ENCODE measurements around the gene ITPA. TPM values are rescaled to one million over a fixed set of nuclear protein-coding genes. Genes with fewer than 3 reads are reported as not detected.

Gene ITPA
- total RNA-seq, 5 donors from 2014 or later (not counting 1 experiment from before 2014, with no cell fraction given), result 41.6 to 67.6 (median 61.8) TPM

GRCh38 chr20:3229798-3230197 is 20.5 kb downstream of the ITPA start:
- WGBS (ENCODE audit: insufficient coverage), result 95% methylated on average over 11 of the region's 14 CpGs
- Histone ChIP-seq H3K27me3 (replicated peaks in 1 of 2; ENCODE audit: control insufficient read depth in 2 of 2, extremely low read depth in 1 of 2, insufficient read depth in 2 of 2, low read length in 1 of 2) (peaks cover 0 to 12% of the 10 kb centered on the region in 2 experiments), H3K36me3 (ENCODE audit: control insufficient read depth in 2 of 2, extremely low read depth in 1 of 2, insufficient read depth in 1 of 2, low read length in 1 of 2) (no peaks in the 10 kb centered on the region), H3K4me1 (ENCODE audit: control insufficient read depth in 1 of 2, extremely low read depth in 1 of 2, insufficient read depth in 2 of 2, low read length in 2 of 2) (peaks cover 0 to 1% of the 10 kb centered on the region in 2 experiments), H3K27ac (ENCODE audit: low read length) (no peak overlapping the region), H3K9me3 (no peaks in the 10 kb centered on the region), H3K4me3 (ENCODE audit: control insufficient read depth in 1 of 2, extremely low read depth in 1 of 2, low read length in 1 of 2) (no peak overlapping the region)
- ATAC-seq (replicated peaks in 1 of 4) (no peak), DNase-seq (no peak)
- Mint-ChIP-seq H3K27me3 (no peaks in the 10 kb centered on the region), H3K9me3 (no peaks in the 10 kb centered on the region), H3K4me1 (peaks cover 0 to under 1% (median 0%) of the 10 kb centered on the region in 3 donors), H3K36me3 (no peaks in the 10 kb centered on the region), H3K4me3 (no peak overlapping the region), H3K27ac (no peak overlapping the region)
- ChIA-PET POLR2A (no interaction called here), CTCF (no interaction called here)

- Histone ChIP-seq H3K27ac (ENCODE audit: low read length) (no peak overlapping the region), H3K27me3 (replicated peaks in 1 of 2; ENCODE audit: control insufficient read depth in 2 of 2, extremely low read depth in 1 of 2, insufficient read depth in 2 of 2, low read length in 1 of 2) (peaks cover 0 to 25% of the 10 kb centered on the region in 2 experiments), H3K36me3 (ENCODE audit: control insufficient read depth in 2 of 2, extremely low read depth in 1 of 2, insufficient read depth in 1 of 2, low read length in 1 of 2) (no peaks in the 10 kb centered on the region), H3K4me3 (ENCODE audit: control insufficient read depth in 1 of 2, extremely low read depth in 1 of 2, low read length in 1 of 2) (no peak overlapping the region), H3K9me3 (no peaks in the 10 kb centered on the region), H3K4me1 (ENCODE audit: control insufficient read depth in 1 of 2, extremely low read depth in 1 of 2, insufficient read depth in 2 of 2, low read length in 2 of 2) (no peaks in the 10 kb centered on the region)
- Mint-ChIP-seq H3K27me3 (peaks cover 5 to 8% of the 10 kb centered on the region in 2 donors), H3K4me3 (no peak overlapping the region), H3K27ac (no peak overlapping the region), H3K36me3 (no peaks in the 10 kb centered on the region), H3K4me1 (no peaks in the 10 kb centered on the region), H3K9me3 (no peaks in the 10 kb centered on the region)
- no peak for DNase-seq
- ChIA-PET CTCF (no interaction called here), POLR2A (no interaction called here)
- WGBS (ENCODE audit: insufficient coverage), result 95% methylated on average over 10 of the region's 21 CpGs
- ATAC-seq (replicated peaks in 1 of 4), result no peak
These were observed 21.8 kb downstream of the ITPA start for GRCh38 chr20:3231116-3231515.

- CTCF ChIA-PET, result interaction anchor here in 1 of 2 donors (0.5 kb wide), 1 partner anchor 12 kb away, joined by 9 read pairs; no protein-coding TSS in a partner anchor
These were observed 22.7 kb downstream of the ITPA start for GRCh38 chr20:3231889-3232588.

GRCh38 chr20:3233131-3233990 is 24.1 kb downstream of the ITPA start:
- Histone ChIP-seq H3K4me1 (ENCODE audit: control insufficient read depth in 1 of 2, extremely low read depth in 1 of 2, insufficient read depth in 2 of 2, low read length in 2 of 2) (peaks cover 0 to 12% of the 10 kb centered on the region in 2 experiments), H3K27ac (ENCODE audit: low read length) (no peak overlapping the region), H3K4me3 (ENCODE audit: control insufficient read depth in 1 of 2, extremely low read depth in 1 of 2, low read length in 1 of 2) (no peak overlapping the region), H3K27me3 (replicated peaks in 1 of 2; ENCODE audit: control insufficient read depth in 2 of 2, extremely low read depth in 1 of 2, insufficient read depth in 2 of 2, low read length in 1 of 2) (peaks cover 3 to 48% of the 10 kb centered on the region in 2 experiments), H3K9me3 (no peaks in the 10 kb centered on the region), H3K36me3 (ENCODE audit: control insufficient read depth in 2 of 2, extremely low read depth in 1 of 2, insufficient read depth in 1 of 2, low read length in 1 of 2) (no peaks in the 10 kb centered on the region)
- Mint-ChIP-seq H3K36me3 (no peaks in the 10 kb centered on the region), H3K27me3 (peaks cover 18 to 24% of the 10 kb centered on the region in 2 donors), H3K4me3 (no peak overlapping the region), H3K27ac (no peak overlapping the region), H3K4me1 (peaks cover 0 to 5% (median 0%) of the 10 kb centered on the region in 3 donors), H3K9me3 (no peaks in the 10 kb centered on the region)
- no peak for DNase-seq
- 82% methylated on average over 24 of the region's 32 CpGs for WGBS (ENCODE audit: insufficient coverage)
- ChIA-PET CTCF (no interaction called here), POLR2A (no interaction called here)
- ATAC-seq (replicated peaks in 1 of 4), result no peak

More at GRCh38 chr20:3231889-3232588, 22.7 kb downstream of the ITPA start:
- H3K27ac ChIP-seq (ENCODE audit: low read length), result no peak overlapping the region
- no peaks in the 10 kb centered on the region for H3K9me3 ChIP-seq
- Mint-ChIP-seq H3K36me3 (no peaks in the 10 kb centered on the region), H3K27me3 (peaks cover 14 to 17% of the 10 kb centered on the region in 2 donors), H3K4me1 (peaks cover 0 to 2% (median 0%) of the 10 kb centered on the region in 3 donors), H3K4me3 (no peak overlapping the region), H3K9me3 (no peaks in the 10 kb centered on the region), H3K27ac (no peak overlapping the region)
- POLR2A ChIA-PET, result no interaction called here
- H3K27me3 ChIP-seq (replicated peaks in 1 of 2; ENCODE audit: control insufficient read depth in 2 of 2, extremely low read depth in 1 of 2, insufficient read depth in 2 of 2, low read length in 1 of 2), result peaks cover 0 to 35% of the 10 kb centered on the region in 2 experiments
- no peak for DNase-seq
- 58% methylated on average over 3 of the region's 15 CpGs for WGBS (ENCODE audit: insufficient coverage)
- no peaks in the 10 kb centered on the region for H3K4me1 ChIP-seq (ENCODE audit: control insufficient read depth in 1 of 2, extremely low read depth in 1 of 2, insufficient read depth in 2 of 2, low read length in 2 of 2)
- H3K4me3 ChIP-seq (ENCODE audit: control insufficient read depth in 1 of 2, extremely low read depth in 1 of 2, low read length in 1 of 2), result no peak overlapping the region
- H3K36me3 ChIP-seq (ENCODE audit: control insufficient read depth in 2 of 2, extremely low read depth in 1 of 2, insufficient read depth in 1 of 2, low read length in 1 of 2), result no peaks in the 10 kb centered on the region
- ATAC-seq (replicated peaks in 1 of 4), result no peak

GRCh38 chr20:3233991-3234498 is 24.7 kb downstream of the ITPA start:
- Mint-ChIP-seq H3K4me3 (no peak overlapping the region), H3K4me1 (peaks cover 0 to 5% (median 0%) of the 10 kb centered on the region in 3 donors), H3K27me3 (peaks cover 18 to 24% of the 10 kb centered on the region in 2 donors), H3K27ac (no peak overlapping the region), H3K9me3 (no peaks in the 10 kb centered on the region), H3K36me3 (no peaks in the 10 kb centered on the region)
- WGBS (ENCODE audit: insufficient coverage), result 94% methylated on average over 22 of the region's 25 CpGs
- no peaks in the 10 kb centered on the region for H3K36me3 ChIP-seq (ENCODE audit: control insufficient read depth in 2 of 2, extremely low read depth in 1 of 2, insufficient read depth in 1 of 2, low read length in 1 of 2)
- ChIA-PET POLR2A (no interaction called here), CTCF (no interaction called here)
- no peak overlapping the region for H3K4me3 ChIP-seq (ENCODE audit: control insufficient read depth in 1 of 2, extremely low read depth in 1 of 2, low read length in 1 of 2)
- H3K27ac ChIP-seq (ENCODE audit: low read length), result no peak overlapping the region
- H3K9me3 ChIP-seq, result no peaks in the 10 kb centered on the region
- H3K27me3 ChIP-seq (replicated peaks in 1 of 2; ENCODE audit: control insufficient read depth in 2 of 2, extremely low read depth in 1 of 2, insufficient read depth in 2 of 2, low read length in 1 of 2), result peaks cover 3 to 52% of the 10 kb centered on the region in 2 experiments
- peaks cover 0 to 15% of the 10 kb centered on the region in 2 experiments for H3K4me1 ChIP-seq (ENCODE audit: control insufficient read depth in 1 of 2, extremely low read depth in 1 of 2, insufficient read depth in 2 of 2, low read length in 2 of 2)
- ATAC-seq (replicated peaks in 1 of 4) (no peak), DNase-seq (no peak)

GRCh38 chr20:3235666-3236324 is 26.5 kb downstream of the ITPA start:
- Histone ChIP-seq H3K4me1 (ENCODE audit: control insufficient read depth in 1 of 2, extremely low read depth in 1 of 2, insufficient read depth in 2 of 2, low read length in 2 of 2) (peaks cover 0 to 25% of the 10 kb centered on the region in 2 experiments), H3K27ac (ENCODE audit: low read length) (no peak overlapping the region), H3K4me3 (ENCODE audit: control insufficient read depth in 1 of 2, extremely low read depth in 1 of 2, low read length in 1 of 2) (no peak overlapping the region), H3K36me3 (ENCODE audit: control insufficient read depth in 2 of 2, extremely low read depth in 1 of 2, insufficient read depth in 1 of 2, low read length in 1 of 2) (no peaks in the 10 kb centered on the region), H3K9me3 (no peaks in the 10 kb centered on the region), H3K27me3 (replicated peaks in 1 of 2; ENCODE audit: control insufficient read depth in 2 of 2, extremely low read depth in 1 of 2, insufficient read depth in 2 of 2, low read length in 1 of 2) (peaks cover 3 to 68% of the 10 kb centered on the region in 2 experiments)
- Mint-ChIP-seq H3K27ac (no peak overlapping the region), H3K9me3 (no peaks in the 10 kb centered on the region), H3K36me3 (no peaks in the 10 kb centered on the region), H3K4me3 (peak overlapping the region in 2 of 3 donors; percentile 28 to 50), H3K27me3 (peaks cover 28 to 33% of the 10 kb centered on the region in 2 donors), H3K4me1 (peaks cover 7 to 12% (median 9%) of the 10 kb centered on the region in 3 donors)
- DNase-seq (no peak), ATAC-seq (replicated peaks in 1 of 4) (no peak)
- ChIA-PET CTCF (no interaction called here), POLR2A (no interaction called here)
- WGBS (ENCODE audit: insufficient coverage), result 79% methylated on average over 4 of the region's 4 CpGs
